Karpas-422 (cell line): ENCODE measurements around the gene RNF208. TPM values are rescaled to one million over a fixed set of nuclear protein-coding genes. Genes with fewer than 3 reads are reported as not detected.

ENCODE experiments used
- DNase-seq: peaks from one replicate; pipeline ENCODE4 v3.0.0-alpha.2; 2015
- H2AFZ ChIP-seq: fragments of 200-600 bp; sonication (generic); 2 replicates; pipeline ENCODE4 v1.6.1; 2014; ENCODE audit warnings: antibody characterized with exemption, low read length, mixed read lengths
- H3K27ac ChIP-seq: fragments of 200-600 bp; sonication (generic); 2 replicates; pipeline ENCODE4 v1.5.1; 2014; ENCODE audit warnings: mild to moderate bottlenecking, low read length, moderate library complexity
- H3K27me3 ChIP-seq: fragments of 200-600 bp; sonication (generic); 2 replicates; pipeline ENCODE4 v1.6.1; 2014; ENCODE audit warnings: low read length, mixed read lengths
- H3K36me3 ChIP-seq: fragments of 200-600 bp; sonication (generic); 2 replicates; pipeline ENCODE4 v1.6.1; 2014; ENCODE audit warnings: low read length, mixed read lengths; ENCODE audit not compliant: insufficient read depth
- H3K4me1 ChIP-seq: fragments of 200-600 bp; sonication (generic); 2 replicates; pipeline ENCODE4 v1.6.1; 2014; ENCODE audit warnings: mild to moderate bottlenecking, low read length, mixed read lengths
- H3K4me2 ChIP-seq: fragments of 200-600 bp; sonication (generic); 2 replicates; pipeline ENCODE4 v1.6.1; 2014; ENCODE audit warnings: low read length, low read depth, mild to moderate bottlenecking; ENCODE audit not compliant: poor library complexity, severe bottlenecking
- H3K4me3 ChIP-seq: fragments of 200-600 bp; sonication (generic); 2 replicates; pipeline ENCODE4 v1.5.1; 2014; ENCODE audit warnings: mild to moderate bottlenecking, antibody characterized with exemption, low read length, mixed read lengths
- H3K79me2 ChIP-seq: fragments of 200-600 bp; sonication (generic); 2 replicates; pipeline ENCODE4 v1.6.1; 2014; ENCODE audit warnings: mild to moderate bottlenecking, low read length, mixed read lengths
- H3K9ac ChIP-seq: fragments of 200-600 bp; sonication (generic); 2 replicates; pipeline ENCODE4 v1.6.0; 2014; ENCODE audit warnings: low read length
- H3K9me2 ChIP-seq: fragments of 200-600 bp; sonication (generic), shearing (Covaris generic); replicated peaks from 2 replicates; pipeline ENCODE4 v1.6.0; 2014; ENCODE audit warnings: mild to moderate bottlenecking, low read length, moderate library complexity; ENCODE audit not compliant: insufficient read depth
- H3K9me3 ChIP-seq: fragments of 300-700, 200-600 bp; sonication (generic); 2 replicates; pipeline ENCODE4 v1.6.1; 2014; ENCODE audit warnings: low read length, mixed read lengths
- H4K20me1 ChIP-seq: fragments of 200-600 bp; sonication (generic); 2 replicates; pipeline ENCODE4 v1.6.1; 2014; ENCODE audit warnings: mild to moderate bottlenecking, antibody characterized with exemption, low read length, low read depth; ENCODE audit not compliant: insufficient read depth
- total RNA-seq: library from RNA; depleted of rRNA; stranded (reverse); fragments of >200 nt; shearing (Covaris generic); gene quantifications from 2 replicates; pipeline ENCODE4 v1.2.3, GENCODE V29; 2014; ENCODE audit warnings: low replicate concordance

Gene RNF208
- total RNA-seq, 1 experiment from 2014 or later, result 0.26 TPM

DNA sequence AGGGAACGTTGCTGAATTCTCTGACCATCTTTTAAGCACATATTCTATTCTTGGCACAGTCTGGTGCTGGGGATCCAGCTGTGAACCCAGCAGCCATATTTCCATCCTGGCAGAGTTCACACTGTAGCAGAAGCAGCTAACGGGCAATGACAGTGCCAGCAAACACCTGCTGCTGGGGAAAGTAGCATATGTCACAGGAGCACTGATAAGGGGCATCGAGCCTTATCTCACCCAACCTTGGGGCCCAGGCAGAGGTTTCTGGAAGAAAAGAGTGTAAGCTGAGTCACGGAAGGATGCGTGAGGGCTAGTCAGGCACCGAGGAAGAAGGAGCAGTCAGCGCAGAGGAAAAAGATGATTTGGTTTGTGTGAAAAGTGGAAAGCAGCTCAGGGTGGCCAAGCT is 15.4 kb downstream of the RNF208 start:
- Histone ChIP-seq H3K4me2 (peak overlapping the region; percentile 98), H2AFZ (no peak overlapping the region), H3K27ac (peak overlapping the region; percentile 62; the same call in 1 of the 2 replicates), H3K4me1 (peaks cover 43% of the 10 kb centered on the region), H3K9me3 (no peaks in the 10 kb centered on the region), H3K36me3 (peaks cover 6% of the 10 kb centered on the region; the same call in 1 of the 2 replicates), H3K9me2 (no peaks in the 10 kb centered on the region), H4K20me1 (0 out of 2 replicates have a peak, but pooled peaks cover 5% of the 10 kb centered on the region), H3K27me3 (no peaks in the 10 kb centered on the region), H3K79me2 (peaks cover 56% of the 10 kb centered on the region), H3K4me3 (peak overlapping the region; percentile 99), H3K9ac (peak overlapping the region; percentile 100)
- DNase-seq, result no peak

GRCh38 chr9:137205126-137206069 is 16.6 kb downstream of the RNF208 start, which contains the start of the genes NDOR1 and TMEM203:
NDOR1 (plus strand) TSS chr9:137205700; CDS start chr9:137205778, 78 bp downstream.
TMEM203 (minus strand) TSS chr9:137205648; CDS start chr9:137205414, 234 bp downstream.
- Histone ChIP-seq H3K4me1 (peaks cover 49% of the 10 kb centered on the region), H3K27me3 (no peaks in the 10 kb centered on the region), H3K9ac (peak within 1 kb of the TSS; percentile 100), H3K36me3 (peaks cover 6% of the 10 kb centered on the region; the same call in 1 of the 2 replicates), H3K9me2 (no peaks in the 10 kb centered on the region), H3K4me3 (peak within 1 kb of the TSS; percentile 99), H2AFZ (no peak within 1 kb of the TSS), H3K4me2 (peak within 1 kb of the TSS; percentile 98), H4K20me1 (0 out of 2 replicates have a peak, but pooled peaks cover 5% of the 10 kb centered on the region), H3K9me3 (no peaks in the 10 kb centered on the region), H3K79me2 (peaks cover 59% of the 10 kb centered on the region), H3K27ac (peak within 1 kb of the TSS; percentile 62)
- peak; percentile 97 for DNase-seq

GRCh38 chr9:137204731-137205125 is 17.3 kb downstream of the RNF208 start:
- Histone ChIP-seq H3K36me3 (peaks cover 6% of the 10 kb centered on the region; the same call in 1 of the 2 replicates), H3K27me3 (no peaks in the 10 kb centered on the region), H3K4me2 (peak overlapping the region; percentile 98), H3K9me3 (no peaks in the 10 kb centered on the region), H3K9me2 (no peaks in the 10 kb centered on the region), H3K4me3 (peak overlapping the region; percentile 99), H3K9ac (peak overlapping the region; percentile 100), H4K20me1 (0 out of 2 replicates have a peak, but pooled peaks cover 5% of the 10 kb centered on the region), H3K79me2 (peaks cover 60% of the 10 kb centered on the region), H3K27ac (peak overlapping the region; percentile 62; the same call in 1 of the 2 replicates), H3K4me1 (peaks cover 51% of the 10 kb centered on the region), H2AFZ (no peak overlapping the region)
- no peak for DNase-seq

- Histone ChIP-seq H3K4me3 (no peak overlapping the region), H2AFZ (no peak overlapping the region), H3K36me3 (peaks cover 6% of the 10 kb centered on the region; the same call in 1 of the 2 replicates), H3K4me1 (peaks cover 68% of the 10 kb centered on the region), H3K79me2 (peaks cover 78% of the 10 kb centered on the region), H4K20me1 (0 out of 2 replicates have a peak, but pooled peaks cover 5% of the 10 kb centered on the region), H3K27me3 (no peaks in the 10 kb centered on the region), H3K9ac (peak overlapping the region; percentile 43), H3K9me3 (no peaks in the 10 kb centered on the region), H3K9me2 (no peaks in the 10 kb centered on the region), H3K4me2 (no peak overlapping the region), H3K27ac (no peak overlapping the region)
- DNase-seq, result no peak
Observed at GRCh38 chr9:137202966-137203365, 19.1 kb downstream of the RNF208 start.

- peaks cover 78% of the 10 kb centered on the region for H3K79me2 ChIP-seq
- H3K27ac ChIP-seq, result peak overlapping the region; percentile 79
- H3K9ac ChIP-seq, result peak overlapping the region; percentile 93
- peak overlapping the region; percentile 85 for H3K4me2 ChIP-seq
- peak; percentile 65 for DNase-seq
- no peaks in the 10 kb centered on the region for H3K27me3 ChIP-seq
- H3K9me2 ChIP-seq, result no peaks in the 10 kb centered on the region
- 0 out of 2 replicates have a peak, but pooled peaks cover 5% of the 10 kb centered on the region for H4K20me1 ChIP-seq
- H3K4me1 ChIP-seq, result peaks cover 66% of the 10 kb centered on the region
- no peaks in the 10 kb centered on the region for H3K36me3 ChIP-seq
- H3K4me3 ChIP-seq, result peak overlapping the region; percentile 94
- H2AFZ ChIP-seq, result no peak overlapping the region
- H3K9me3 ChIP-seq, result no peaks in the 10 kb centered on the region
Observed at GRCh38 chr9:137201205-137201868, 20.7 kb downstream of the RNF208 start.

- Histone ChIP-seq H3K4me2 (peak within 1 kb of the TSS; percentile 87), H3K4me3 (peak within 1 kb of the TSS; percentile 94), H2AFZ (no peak within 1 kb of the TSS), H4K20me1 (0 out of 2 replicates have a peak, but pooled peaks cover 6% of the 10 kb centered on the region), H3K9me3 (no peaks in the 10 kb centered on the region), H3K27ac (peak within 1 kb of the TSS; percentile 79), H3K4me1 (peaks cover 64% of the 10 kb centered on the region), H3K79me2 (peaks cover 73% of the 10 kb centered on the region), H3K9ac (peak within 1 kb of the TSS; percentile 93), H3K9me2 (no peaks in the 10 kb centered on the region), H3K36me3 (no peaks in the 10 kb centered on the region), H3K27me3 (no peaks in the 10 kb centered on the region)
- peak; percentile 100 for DNase-seq
Observed at GRCh38 chr9:137200311-137201204, 21.5 kb downstream of the RNF208 start, which contains the start of gene TPRN. TPRN (minus strand) TSS chr9:137200741; CDS start chr9:137200711, 30 bp downstream.

GRCh38 chr9:137199411-137200121 is 22.5 kb downstream of the RNF208 start:
- H3K79me2 ChIP-seq, result peaks cover 72% of the 10 kb centered on the region
- no peaks in the 10 kb centered on the region for H3K36me3 ChIP-seq
- no peaks in the 10 kb centered on the region for H3K9me3 ChIP-seq
- H2AFZ ChIP-seq, result no peak overlapping the region
- H3K9ac ChIP-seq, result peak overlapping the region; percentile 73
- H3K9me2 ChIP-seq, result no peaks in the 10 kb centered on the region
- peaks cover 9% of the 10 kb centered on the region; the same call in 1 of the 2 replicates for H4K20me1 ChIP-seq
- peaks cover 61% of the 10 kb centered on the region for H3K4me1 ChIP-seq
- H3K4me2 ChIP-seq, result peak overlapping the region; percentile 87
- DNase-seq, result peak; percentile 40
- H3K27me3 ChIP-seq, result no peaks in the 10 kb centered on the region
- H3K27ac ChIP-seq, result no peak overlapping the region
- H3K4me3 ChIP-seq, result peak overlapping the region; percentile 67
